ENCODE results near the gene FYB1. TPM values are rescaled to one million over a fixed set of nuclear protein-coding genes. Genes with fewer than 3 reads are reported as not detected.

Gene FYB1
- total RNA-seq, 1 experiment from 2014 or later, result 0.46 TPM

DNA sequence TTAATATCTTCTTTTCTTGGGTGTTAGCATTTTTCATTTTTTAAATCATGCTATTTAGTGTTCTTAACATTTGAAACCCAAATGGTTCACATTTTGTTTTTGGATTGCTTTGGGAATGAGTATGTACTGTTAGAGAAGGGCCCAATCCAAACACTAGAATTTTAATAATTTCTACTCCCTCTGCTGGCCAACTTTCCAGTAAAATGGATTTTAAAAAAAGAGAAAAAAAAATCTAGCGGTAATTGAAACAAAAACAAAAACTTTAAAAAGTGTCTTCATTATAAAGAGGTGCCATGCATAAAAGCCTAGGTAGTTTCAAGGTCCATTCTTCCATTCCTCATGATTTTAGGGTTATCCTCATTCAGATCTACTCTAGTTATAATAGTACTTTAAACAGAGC, 113.0 kb downstream of the FYB1 start:
- Histone ChIP-seq H3K36me3 (ENCODE audit: control insufficient read depth, insufficient read depth, low read length) (no peaks in the 10 kb centered on the region), H3K4me3 (ENCODE audit: low read depth in 2 of 2, low read length in 2 of 2) (no peak overlapping the region), H3K27me3 (ENCODE audit: control insufficient read depth, insufficient read depth, low read length) (no peaks in the 10 kb centered on the region), H3K4me1 (ENCODE audit: control insufficient read depth, insufficient read depth, low read length) (no peaks in the 10 kb centered on the region), H3K9me3 (ENCODE audit: control insufficient read depth, insufficient read depth, low read depth, low read length) (no peaks in the 10 kb centered on the region), H3K27ac (ENCODE audit: low read length) (no peak overlapping the region)
- ATAC-seq (no peak), DNase-seq (ENCODE audit: low read depth, low spot score) (no peak)
- in situ Hi-C loops (cut with HindIII; ENCODE audit: low pct_unique_long_range_greater_than_20kb, low sequenced_read_pairs), result no loop called here
- BruUV-seq (replicated peaks), result no TSS peak
- ChIA-PET CTCF (no interaction called here), POLR2A (no interaction called here)
- intact Hi-C loops (cut with micrococcal nuclease; ENCODE audit: unreplicated experiment), result no loop called here
- TF ChIP-seq POLR2AphosphoS5 (IDR thresholded peaks at IDR 0.05; ENCODE audit: low read depth, low read length), result no peak
- TF ChIP-seq, protein P1, sequence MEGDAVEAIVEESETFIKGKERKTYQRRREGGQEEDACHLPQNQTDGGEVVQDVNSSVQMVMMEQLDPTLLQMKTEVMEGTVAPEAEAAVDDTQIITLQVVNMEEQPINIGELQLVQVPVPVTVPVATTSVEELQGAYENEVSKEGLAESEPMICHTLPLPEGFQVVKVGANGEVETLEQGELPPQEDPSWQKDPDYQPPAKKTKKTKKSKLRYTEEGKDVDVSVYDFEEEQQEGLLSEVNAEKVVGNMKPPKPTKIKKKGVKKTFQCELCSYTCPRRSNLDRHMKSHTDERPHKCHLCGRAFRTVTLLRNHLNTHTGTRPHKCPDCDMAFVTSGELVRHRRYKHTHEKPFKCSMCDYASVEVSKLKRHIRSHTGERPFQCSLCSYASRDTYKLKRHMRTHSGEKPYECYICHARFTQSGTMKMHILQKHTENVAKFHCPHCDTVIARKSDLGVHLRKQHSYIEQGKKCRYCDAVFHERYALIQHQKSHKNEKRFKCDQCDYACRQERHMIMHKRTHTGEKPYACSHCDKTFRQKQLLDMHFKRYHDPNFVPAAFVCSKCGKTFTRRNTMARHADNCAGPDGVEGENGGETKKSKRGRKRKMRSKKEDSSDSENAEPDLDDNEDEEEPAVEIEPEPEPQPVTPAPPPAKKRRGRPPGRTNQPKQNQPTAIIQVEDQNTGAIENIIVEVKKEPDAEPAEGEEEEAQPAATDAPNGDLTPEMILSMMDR (IDR thresholded peaks at IDR 0.05), result peak; percentile 25; the same call in 1 of the 2 replicates
- TF ChIP-seq, protein P2, sequence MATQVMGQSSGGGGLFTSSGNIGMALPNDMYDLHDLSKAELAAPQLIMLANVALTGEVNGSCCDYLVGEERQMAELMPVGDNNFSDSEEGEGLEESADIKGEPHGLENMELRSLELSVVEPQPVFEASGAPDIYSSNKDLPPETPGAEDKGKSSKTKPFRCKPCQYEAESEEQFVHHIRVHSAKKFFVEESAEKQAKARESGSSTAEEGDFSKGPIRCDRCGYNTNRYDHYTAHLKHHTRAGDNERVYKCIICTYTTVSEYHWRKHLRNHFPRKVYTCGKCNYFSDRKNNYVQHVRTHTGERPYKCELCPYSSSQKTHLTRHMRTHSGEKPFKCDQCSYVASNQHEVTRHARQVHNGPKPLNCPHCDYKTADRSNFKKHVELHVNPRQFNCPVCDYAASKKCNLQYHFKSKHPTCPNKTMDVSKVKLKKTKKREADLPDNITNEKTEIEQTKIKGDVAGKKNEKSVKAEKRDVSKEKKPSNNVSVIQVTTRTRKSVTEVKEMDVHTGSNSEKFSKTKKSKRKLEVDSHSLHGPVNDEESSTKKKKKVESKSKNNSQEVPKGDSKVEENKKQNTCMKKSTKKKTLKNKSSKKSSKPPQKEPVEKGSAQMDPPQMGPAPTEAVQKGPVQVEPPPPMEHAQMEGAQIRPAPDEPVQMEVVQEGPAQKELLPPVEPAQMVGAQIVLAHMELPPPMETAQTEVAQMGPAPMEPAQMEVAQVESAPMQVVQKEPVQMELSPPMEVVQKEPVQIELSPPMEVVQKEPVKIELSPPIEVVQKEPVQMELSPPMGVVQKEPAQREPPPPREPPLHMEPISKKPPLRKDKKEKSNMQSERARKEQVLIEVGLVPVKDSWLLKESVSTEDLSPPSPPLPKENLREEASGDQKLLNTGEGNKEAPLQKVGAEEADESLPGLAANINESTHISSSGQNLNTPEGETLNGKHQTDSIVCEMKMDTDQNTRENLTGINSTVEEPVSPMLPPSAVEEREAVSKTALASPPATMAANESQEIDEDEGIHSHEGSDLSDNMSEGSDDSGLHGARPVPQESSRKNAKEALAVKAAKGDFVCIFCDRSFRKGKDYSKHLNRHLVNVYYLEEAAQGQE (IDR thresholded peaks at IDR 0.05; ENCODE audit: insufficient read depth in 1 of 2, low read depth in 2 of 2, low read length in 1 of 2), result no peak

GRCh38 chr5:39104221-39104620, 115.1 kb downstream of the FYB1 start:
- ATAC-seq (no peak), DNase-seq (ENCODE audit: low read depth, low spot score) (no peak)
- ChIA-PET CTCF (no interaction called here), POLR2A (no interaction called here)
- no TSS peak for BruUV-seq (replicated peaks)
- no peak for TF ChIP-seq POLR2AphosphoS5 (IDR thresholded peaks at IDR 0.05; ENCODE audit: low read depth, low read length)
- no peak for TF ChIP-seq SIN3A (IDR thresholded peaks at IDR 0.05; ENCODE audit: borderline replicate concordance, insufficient read depth, low read depth, low read length)
- no peak for TF ChIP-seq TCF7L2 (IDR thresholded peaks at IDR 0.05; ENCODE audit: low read depth, low read length)
- TF ChIP-seq, protein P2 (IDR thresholded peaks at IDR 0.05; ENCODE audit: insufficient read depth in 1 of 2, low read depth in 2 of 2, low read length in 1 of 2), result no peak
- TF ChIP-seq, protein P1 (IDR thresholded peaks at IDR 0.05), result no peak
- in situ Hi-C loops (cut with HindIII; ENCODE audit: low pct_unique_long_range_greater_than_20kb, low sequenced_read_pairs) (no loop called here), intact Hi-C loops (cut with micrococcal nuclease; ENCODE audit: unreplicated experiment) (no loop called here)
- Histone ChIP-seq H3K27me3 (ENCODE audit: control insufficient read depth, insufficient read depth, low read length) (no peaks in the 10 kb centered on the region), H3K36me3 (ENCODE audit: control insufficient read depth, insufficient read depth, low read length) (no peaks in the 10 kb centered on the region), H3K4me1 (ENCODE audit: control insufficient read depth, insufficient read depth, low read length) (no peaks in the 10 kb centered on the region), H3K4me3 (ENCODE audit: low read depth in 2 of 2, low read length in 2 of 2) (no peak overlapping the region), H3K9me3 (ENCODE audit: control insufficient read depth, insufficient read depth, low read depth, low read length) (no peaks in the 10 kb centered on the region), H3K27ac (ENCODE audit: low read length) (no peak overlapping the region)

Data from Panc1 (cell line).